ENCODE measurements around the gene PSKH1.

The PSKH1 gene

DNA sequence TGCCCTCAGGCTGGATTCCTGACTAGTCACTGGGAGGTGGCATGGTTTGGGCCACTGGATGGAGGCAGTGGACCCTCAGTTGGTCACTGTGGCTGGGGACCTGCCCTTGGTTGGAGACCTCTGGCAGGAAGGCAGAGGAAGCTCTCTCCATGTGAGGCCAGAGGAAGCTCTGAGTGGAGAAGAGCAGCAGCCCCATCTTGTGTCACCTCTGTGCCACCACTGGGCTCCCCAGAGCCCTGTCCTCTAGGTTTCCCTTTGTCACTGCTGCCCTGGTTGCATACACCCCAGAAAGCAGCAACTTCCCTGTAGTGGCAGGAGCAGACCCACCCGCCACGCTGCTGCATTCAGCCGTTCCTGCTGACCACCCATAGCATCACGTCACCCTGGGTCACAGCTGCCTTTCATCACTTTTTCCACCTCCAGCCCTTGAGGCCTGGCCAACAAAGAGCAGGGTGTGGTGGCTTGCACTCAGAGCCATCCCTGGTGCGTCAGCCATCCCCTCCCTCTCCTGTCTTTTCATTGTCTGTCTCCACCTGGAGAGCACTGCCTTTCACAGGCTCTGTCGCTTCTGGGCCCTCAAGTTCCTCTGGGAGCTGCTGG, 26.7 kb downstream of the PSKH1 start:
- H3F3A ChIP-seq (ENCODE audit: low read depth) = no peaks in the 10 kb centered on the region
- H3K36me3 ChIP-seq (ENCODE audit: insufficient read depth, low read length) = no peaks in the 10 kb centered on the region
- no peaks in the 10 kb centered on the region for H3K79me2 ChIP-seq (ENCODE audit: insufficient read depth, low read length)
- no peaks in the 10 kb centered on the region for H3K4me1 ChIP-seq (ENCODE audit: insufficient read depth, low read length, poor library complexity, severe bottlenecking)
- H3K4me3 ChIP-seq (ENCODE audit: low read length, poor library complexity, severe bottlenecking) = no peak overlapping the region
- no peak overlapping the region for H3K9ac ChIP-seq (ENCODE audit: low read depth, low read length, poor library complexity, severe bottlenecking)
- no peak for TF ChIP-seq EZH2phosphoT487 (IDR thresholded peaks at IDR 0.05; ENCODE audit: borderline replicate concordance)
- TF ChIP-seq, protein P1, sequence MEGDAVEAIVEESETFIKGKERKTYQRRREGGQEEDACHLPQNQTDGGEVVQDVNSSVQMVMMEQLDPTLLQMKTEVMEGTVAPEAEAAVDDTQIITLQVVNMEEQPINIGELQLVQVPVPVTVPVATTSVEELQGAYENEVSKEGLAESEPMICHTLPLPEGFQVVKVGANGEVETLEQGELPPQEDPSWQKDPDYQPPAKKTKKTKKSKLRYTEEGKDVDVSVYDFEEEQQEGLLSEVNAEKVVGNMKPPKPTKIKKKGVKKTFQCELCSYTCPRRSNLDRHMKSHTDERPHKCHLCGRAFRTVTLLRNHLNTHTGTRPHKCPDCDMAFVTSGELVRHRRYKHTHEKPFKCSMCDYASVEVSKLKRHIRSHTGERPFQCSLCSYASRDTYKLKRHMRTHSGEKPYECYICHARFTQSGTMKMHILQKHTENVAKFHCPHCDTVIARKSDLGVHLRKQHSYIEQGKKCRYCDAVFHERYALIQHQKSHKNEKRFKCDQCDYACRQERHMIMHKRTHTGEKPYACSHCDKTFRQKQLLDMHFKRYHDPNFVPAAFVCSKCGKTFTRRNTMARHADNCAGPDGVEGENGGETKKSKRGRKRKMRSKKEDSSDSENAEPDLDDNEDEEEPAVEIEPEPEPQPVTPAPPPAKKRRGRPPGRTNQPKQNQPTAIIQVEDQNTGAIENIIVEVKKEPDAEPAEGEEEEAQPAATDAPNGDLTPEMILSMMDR (conservative IDR thresholded peaks at IDR 0.05; ENCODE audit: low read length) = peak; percentile 37; the same call in 1 of the 2 replicates
- no peaks in the 10 kb centered on the region for H3K9me2 ChIP-seq (replicated peaks; ENCODE audit: low read depth, low read length)
- H3K9me3 ChIP-seq (ENCODE audit: insufficient read depth, low read depth, low read length) = no peaks in the 10 kb centered on the region
- H2AFZ ChIP-seq (ENCODE audit: low read length) = no peak overlapping the region
- H3K4me2 ChIP-seq (ENCODE audit: low read depth, low read length, poor library complexity, severe bottlenecking) = no peak overlapping the region
- H4K20me1 ChIP-seq (ENCODE audit: insufficient read depth, low read length, poor library complexity, severe bottlenecking) = no peaks in the 10 kb centered on the region
- no peaks in the 10 kb centered on the region for H3K27me3 ChIP-seq (ENCODE audit: insufficient read depth, low read length, poor library complexity, severe bottlenecking)

DNA sequence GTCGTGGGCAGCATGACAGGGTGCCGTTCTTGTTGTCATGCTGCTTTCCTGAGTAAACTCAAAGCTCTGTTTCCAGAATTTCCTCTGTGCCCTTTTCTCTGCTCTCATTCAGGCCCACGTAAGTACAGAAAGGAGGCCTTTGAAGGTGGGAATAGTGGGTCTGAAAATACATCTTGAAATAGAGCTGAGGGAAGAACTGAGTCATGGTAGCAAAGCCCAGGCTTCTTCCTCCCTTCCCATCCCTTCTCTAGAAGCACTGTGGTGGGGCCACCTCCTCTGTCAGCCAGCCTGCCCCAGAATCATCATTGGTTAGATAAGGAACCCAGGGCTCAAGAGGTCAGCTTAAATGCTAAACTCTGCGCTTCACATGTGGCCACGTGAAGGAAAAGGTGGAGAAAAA, 29.2 kb downstream of the PSKH1 start:
- Histone ChIP-seq H3K9me3 (ENCODE audit: insufficient read depth, low read depth, low read length) (no peaks in the 10 kb centered on the region), H2AFZ (ENCODE audit: low read length) (no peak overlapping the region), H3K9me2 (replicated peaks; ENCODE audit: low read depth, low read length) (no peaks in the 10 kb centered on the region), H3K27me3 (ENCODE audit: insufficient read depth, low read length, poor library complexity, severe bottlenecking) (no peaks in the 10 kb centered on the region), H3K4me2 (ENCODE audit: low read depth, low read length, poor library complexity, severe bottlenecking) (no peak overlapping the region), H3K9ac (ENCODE audit: low read depth, low read length, poor library complexity, severe bottlenecking) (no peak overlapping the region), H3K4me1 (ENCODE audit: insufficient read depth, low read length, poor library complexity, severe bottlenecking) (peaks cover 3% of the 10 kb centered on the region), H3F3A (ENCODE audit: low read depth) (no peaks in the 10 kb centered on the region), H3K79me2 (ENCODE audit: insufficient read depth, low read length) (no peaks in the 10 kb centered on the region), H4K20me1 (ENCODE audit: insufficient read depth, low read length, poor library complexity, severe bottlenecking) (no peaks in the 10 kb centered on the region), H3K36me3 (ENCODE audit: insufficient read depth, low read length) (peaks cover under 1% of the 10 kb centered on the region; the same call in 1 of the 2 replicates), H3K4me3 (ENCODE audit: low read length, poor library complexity, severe bottlenecking) (no peak overlapping the region)
- TF ChIP-seq, protein P1 (conservative IDR thresholded peaks at IDR 0.05; ENCODE audit: low read length) = no peak
- no peak for TF ChIP-seq EZH2phosphoT487 (IDR thresholded peaks at IDR 0.05; ENCODE audit: borderline replicate concordance)

DNA sequence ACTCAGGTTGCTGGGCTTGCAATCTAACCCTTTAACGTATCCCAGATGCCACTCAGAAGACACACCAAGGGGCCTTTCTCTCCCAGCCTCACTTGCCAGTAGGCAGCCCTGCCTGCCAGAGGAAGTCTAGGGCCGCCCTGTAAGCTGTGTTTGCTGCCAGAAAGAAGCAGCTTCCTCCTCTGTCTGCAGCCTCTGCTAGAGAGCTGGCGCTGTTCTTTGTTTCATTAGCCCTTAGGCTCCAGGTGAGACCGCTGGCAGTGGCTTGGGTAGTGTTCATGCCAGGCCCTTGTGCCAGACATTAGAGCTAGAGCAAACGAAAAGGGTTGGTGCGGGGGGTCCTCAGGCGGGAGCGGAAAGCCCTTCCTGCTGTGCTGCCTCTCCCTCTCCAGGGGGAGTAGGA, 29.7 kb downstream of the PSKH1 start:
- Histone ChIP-seq H3K4me1 (ENCODE audit: insufficient read depth, low read length, poor library complexity, severe bottlenecking) (peaks cover 3% of the 10 kb centered on the region), H3K9me2 (replicated peaks; ENCODE audit: low read depth, low read length) (no peaks in the 10 kb centered on the region), H3K27me3 (ENCODE audit: insufficient read depth, low read length, poor library complexity, severe bottlenecking) (no peaks in the 10 kb centered on the region), H2AFZ (ENCODE audit: low read length) (no peak overlapping the region), H4K20me1 (ENCODE audit: insufficient read depth, low read length, poor library complexity, severe bottlenecking) (no peaks in the 10 kb centered on the region), H3K9me3 (ENCODE audit: insufficient read depth, low read depth, low read length) (no peaks in the 10 kb centered on the region), H3K79me2 (ENCODE audit: insufficient read depth, low read length) (no peaks in the 10 kb centered on the region), H3K4me3 (ENCODE audit: low read length, poor library complexity, severe bottlenecking) (no peak overlapping the region), H3F3A (ENCODE audit: low read depth) (no peaks in the 10 kb centered on the region), H3K9ac (ENCODE audit: low read depth, low read length, poor library complexity, severe bottlenecking) (no peak overlapping the region), H3K4me2 (ENCODE audit: low read depth, low read length, poor library complexity, severe bottlenecking) (no peak overlapping the region), H3K36me3 (ENCODE audit: insufficient read depth, low read length) (peaks cover 6% of the 10 kb centered on the region; the same call in 1 of the 2 replicates)
- TF ChIP-seq EZH2phosphoT487 (IDR thresholded peaks at IDR 0.05; ENCODE audit: borderline replicate concordance) = no peak
- TF ChIP-seq, protein P1 (conservative IDR thresholded peaks at IDR 0.05; ENCODE audit: low read length) = no peak

All from Loucy (cell line).